K562 (cell line): ENCODE measurements around the gene METTL6. TPM values are rescaled to one million over a fixed set of nuclear protein-coding genes. Genes with fewer than 3 reads are reported as not detected.
A peak's percentile ranks its signal among the peaks of the same experiment; 100 is the strongest.

ENCODE experiments used
- ASH1L ChIP-seq: fragments of 450-650 bp; IDR thresholded peaks from 2 replicates; pipeline ENCODE4 v1.6.1; 2018; ENCODE audit warnings: borderline replicate concordance, mild to moderate bottlenecking, low read depth; ENCODE audit not compliant: partially characterized antibody
- ATF3 ChIP-seq, 2 experiments: fragments of 450-650 bp in 1 of 2; sonication (generic) in 1 of 2; formaldehyde crosslinking in 1 of 2; IDR thresholded peaks in 1 of 2; conservative IDR thresholded peaks in 1 of 2; 2 replicates each; pipeline versions ENCODE4 v1.6.1 to v1.8.1; 2016 to 2023; ENCODE audit warnings: mild to moderate bottlenecking in 2 of 2, moderate library complexity in 2 of 2, inconsistent platforms in 1 of 2, missing genetic modification reagents in 1 of 2
- CHD2 ChIP-seq: IDR thresholded peaks from 2 replicates; pipeline ENCODE4 v1.6.1; 2011; ENCODE audit warnings: low read depth, low read length
- CHD4 ChIP-seq: fragments of 200-600 bp; sonication (generic); IDR thresholded peaks from 3 replicates; pipeline ENCODE4 v1.6.1; 2012; ENCODE audit warnings: low read depth, mild to moderate bottlenecking, mixed read lengths, low read length, inconsistent platforms; ENCODE audit not compliant: insufficient read depth, insufficient replicate concordance, poor library complexity, severe bottlenecking
- CTBP1 ChIP-seq: fragments of 450-650 bp; IDR thresholded peaks from 2 replicates; pipeline ENCODE4 v1.6.1; 2016; ENCODE audit warnings: borderline replicate concordance
- GABPB1 ChIP-seq: sonication (generic); formaldehyde crosslinking; IDR thresholded peaks from 2 replicates; pipeline ENCODE4 v1.8.0; 2022; ENCODE audit warnings: mild to moderate bottlenecking, missing genetic modification reagents
- MEIS2 ChIP-seq: fragments of 450-650 bp; IDR thresholded peaks from 2 replicates; pipeline ENCODE4 v1.6.1; 2014; ENCODE audit warnings: mild to moderate bottlenecking; ENCODE audit not compliant: partially characterized antibody
- NFIC ChIP-seq: fragments of 450-650 bp; IDR thresholded peaks from 2 replicates; pipeline ENCODE4 v1.6.1; 2017; ENCODE audit warnings: mild to moderate bottlenecking, inconsistent platforms
- PHF21A ChIP-seq: fragments of 450-650 bp; IDR thresholded peaks from 2 replicates; pipeline ENCODE4 v1.6.1; 2017; ENCODE audit warnings: low read depth, borderline replicate concordance
- RCOR1 ChIP-seq, 2 experiments: IDR thresholded peaks; 2 replicates each; pipeline ENCODE4 v1.6.1; 2012; ENCODE audit warnings: low read depth in 2 of 2, low read length in 2 of 2, borderline replicate concordance in 1 of 2, improper control_type of control experiment in 1 of 2
- SMARCA5 ChIP-seq: fragments of 450-650 bp; IDR thresholded peaks from 2 replicates; pipeline ENCODE4 v1.6.1; 2016
- SRSF3 ChIP-seq: fragments of 200-400 bp; formaldehyde crosslinking; IDR thresholded peaks from 2 replicates; pipeline ENCODE4 v1.6.1; 2016; ENCODE audit warnings: mild to moderate bottlenecking, low read length, moderate library complexity; ENCODE audit not compliant: insufficient read depth
- TAF1 ChIP-seq: IDR thresholded peaks from 2 replicates; pipeline ENCODE4 v1.6.1; 2011; ENCODE audit warnings: mild to moderate bottlenecking, low read length, moderate library complexity; ENCODE audit not compliant: insufficient read depth, control insufficient read depth, severe bottlenecking; ENCODE audit errors: extremely low read depth
- TRIM28 ChIP-seq: fragments of 450-650 bp; IDR thresholded peaks from 2 replicates; pipeline ENCODE4 v1.6.1; 2017
- VEZF1 ChIP-seq: fragments of 200-800 bp; sonication (Bioruptor generic); IDR thresholded peaks from 2 replicates; pipeline ENCODE4 v1.6.1; 2017; ENCODE audit warnings: missing genetic modification characterization, missing compliant biosample characterization
- ZBTB12 ChIP-seq: fragments of 250-450 bp; sonication (Bioruptor Pico); IDR thresholded peaks from 2 replicates; pipeline ENCODE4 v1.4.0; 2020
- polyA plus RNA-seq, 8 experiments: library from polyadenylated mRNA; depleted of rRNA in 4 of 8; stranded (reverse) in 5 of 8; unstranded in 3 of 8; fragments of >200 nt; fragmentation: Nextera tagmentation in 2 of 8; fragmentation: Illumina TruSeq in 1 of 8; extraction: Ambion mirVana in 2 of 8; extraction: Trizol in 1 of 8; gene quantifications; 2 replicates each; pipeline versions ENCODE4 v1.2.1 to v1.2.3, GENCODE V29; 2011 to 2014; ENCODE audit warnings: inconsistent platforms in 1 of 8, missing spikeins in 1 of 8
- total RNA-seq, 7 experiments: library from RNA; depleted of rRNA in 6 of 7; stranded (reverse); fragments of >200 nt in 6 of 7; fragmentation: Illumina TruSeq in 2 of 7; extraction: Trizol in 2 of 7; gene quantifications; 2 replicates each; pipeline versions ENCODE4 v1.2.1 to v1.2.3, GENCODE V29; 2011 to 2021; ENCODE audit warnings: low replicate concordance in 1 of 7
- TF ChIP-seq, protein P1 (sequence below), 2 experiments: fragments of 450-650 bp; IDR thresholded peaks; 2 replicates each; pipeline ENCODE4 v1.6.1; 2018; ENCODE audit warnings: mild to moderate bottlenecking in 2 of 2, low read depth in 1 of 2; ENCODE audit not compliant: partially characterized antibody in 2 of 2
- TF ChIP-seq, protein P2 (sequence below): sonication (generic); formaldehyde crosslinking; IDR thresholded peaks from 2 replicates; pipeline ENCODE4 v1.9.0; 2022; ENCODE audit warnings: mild to moderate bottlenecking, missing genetic modification reagents
- TF ChIP-seq, protein P3 (sequence below): fragments of 250-450 bp; sonication (Bioruptor Pico); IDR thresholded peaks from 2 replicates; pipeline ENCODE4 v1.9.0; 2021; ENCODE audit warnings: mild to moderate bottlenecking

METTL6 gene
- total and polyA plus RNA-seq, 9 of the 15 experiments (the other 6 are each of a cell fraction or from before 2014, with no cell fraction given): 18.8 to 61.5 (median 33.9) TPM

DNA sequence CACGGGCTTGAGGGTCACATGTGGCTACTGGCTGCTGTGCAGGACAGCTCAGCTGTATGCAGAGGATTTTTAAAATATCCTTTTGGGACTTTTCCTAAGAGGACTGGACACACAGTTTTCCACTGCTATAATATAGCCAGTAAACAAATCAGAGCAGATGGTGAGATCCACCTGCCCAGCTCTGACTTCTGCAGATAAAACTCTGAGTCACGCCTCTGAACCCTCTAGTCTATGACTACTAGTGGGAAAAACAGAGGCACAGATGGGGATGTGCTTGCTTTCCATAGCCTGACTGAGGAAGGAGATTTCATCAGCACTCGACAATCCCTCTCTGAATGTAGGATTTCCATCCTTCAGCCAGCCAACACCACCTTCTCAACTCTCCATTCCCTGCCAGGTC is 49.0 kb upstream of the METTL6 start (continued):
- TF ChIP-seq, protein P1, sequence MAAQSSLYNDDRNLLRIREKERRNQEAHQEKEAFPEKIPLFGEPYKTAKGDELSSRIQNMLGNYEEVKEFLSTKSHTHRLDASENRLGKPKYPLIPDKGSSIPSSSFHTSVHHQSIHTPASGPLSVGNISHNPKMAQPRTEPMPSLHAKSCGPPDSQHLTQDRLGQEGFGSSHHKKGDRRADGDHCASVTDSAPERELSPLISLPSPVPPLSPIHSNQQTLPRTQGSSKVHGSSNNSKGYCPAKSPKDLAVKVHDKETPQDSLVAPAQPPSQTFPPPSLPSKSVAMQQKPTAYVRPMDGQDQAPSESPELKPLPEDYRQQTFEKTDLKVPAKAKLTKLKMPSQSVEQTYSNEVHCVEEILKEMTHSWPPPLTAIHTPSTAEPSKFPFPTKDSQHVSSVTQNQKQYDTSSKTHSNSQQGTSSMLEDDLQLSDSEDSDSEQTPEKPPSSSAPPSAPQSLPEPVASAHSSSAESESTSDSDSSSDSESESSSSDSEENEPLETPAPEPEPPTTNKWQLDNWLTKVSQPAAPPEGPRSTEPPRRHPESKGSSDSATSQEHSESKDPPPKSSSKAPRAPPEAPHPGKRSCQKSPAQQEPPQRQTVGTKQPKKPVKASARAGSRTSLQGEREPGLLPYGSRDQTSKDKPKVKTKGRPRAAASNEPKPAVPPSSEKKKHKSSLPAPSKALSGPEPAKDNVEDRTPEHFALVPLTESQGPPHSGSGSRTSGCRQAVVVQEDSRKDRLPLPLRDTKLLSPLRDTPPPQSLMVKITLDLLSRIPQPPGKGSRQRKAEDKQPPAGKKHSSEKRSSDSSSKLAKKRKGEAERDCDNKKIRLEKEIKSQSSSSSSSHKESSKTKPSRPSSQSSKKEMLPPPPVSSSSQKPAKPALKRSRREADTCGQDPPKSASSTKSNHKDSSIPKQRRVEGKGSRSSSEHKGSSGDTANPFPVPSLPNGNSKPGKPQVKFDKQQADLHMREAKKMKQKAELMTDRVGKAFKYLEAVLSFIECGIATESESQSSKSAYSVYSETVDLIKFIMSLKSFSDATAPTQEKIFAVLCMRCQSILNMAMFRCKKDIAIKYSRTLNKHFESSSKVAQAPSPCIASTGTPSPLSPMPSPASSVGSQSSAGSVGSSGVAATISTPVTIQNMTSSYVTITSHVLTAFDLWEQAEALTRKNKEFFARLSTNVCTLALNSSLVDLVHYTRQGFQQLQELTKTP (IDR thresholded peaks at IDR 0.05; ENCODE audit: low read depth in 1 of 2, partially characterized antibody in 2 of 2): no peak
- peak; percentile 64; the same call in 1 of the 2 replicates for TF ChIP-seq PHF21A
- TF ChIP-seq, protein P2, sequence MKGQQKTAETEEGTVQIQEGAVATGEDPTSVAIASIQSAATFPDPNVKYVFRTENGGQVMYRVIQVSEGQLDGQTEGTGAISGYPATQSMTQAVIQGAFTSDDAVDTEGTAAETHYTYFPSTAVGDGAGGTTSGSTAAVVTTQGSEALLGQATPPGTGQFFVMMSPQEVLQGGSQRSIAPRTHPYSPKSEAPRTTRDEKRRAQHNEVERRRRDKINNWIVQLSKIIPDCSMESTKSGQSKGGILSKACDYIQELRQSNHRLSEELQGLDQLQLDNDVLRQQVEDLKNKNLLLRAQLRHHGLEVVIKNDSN (CRISPR knock-in tag): no peak
- TF ChIP-seq ATF3 (IDR thresholded peaks at IDR 0.05): peak; percentile 41; the same call in 1 of the 2 replicates
- TF ChIP-seq ATF3 (CRISPR knock-in tag; conservative IDR thresholded peaks at IDR 0.05): no peak
- TF ChIP-seq CTBP1: 0 out of 2 replicates have a peak, but pooled peaks have one; percentile 32
- TF ChIP-seq MEIS2: no peak
- no peak for TF ChIP-seq VEZF1 (CRISPR knock-in tag)
- no peak for TF ChIP-seq CHD4
- TF ChIP-seq RCOR1 (IDR thresholded peaks at IDR 0.05; ENCODE audit: borderline replicate concordance in 1 of 2, low read depth in 2 of 2, low read length in 2 of 2): peak in 1 of 2 experiments; percentile 86; a peak in 2 of 4 replicates
- TF ChIP-seq SRSF3: no peak
- no peak for TF ChIP-seq TRIM28
- no peak for TF ChIP-seq NFIC
- TF ChIP-seq CHD2: no peak
- TF ChIP-seq TAF1: no peak
- TF ChIP-seq ASH1L: no peak
- TF ChIP-seq ZBTB12 (CRISPR knock-in tag): no peak
- TF ChIP-seq, protein P3, sequence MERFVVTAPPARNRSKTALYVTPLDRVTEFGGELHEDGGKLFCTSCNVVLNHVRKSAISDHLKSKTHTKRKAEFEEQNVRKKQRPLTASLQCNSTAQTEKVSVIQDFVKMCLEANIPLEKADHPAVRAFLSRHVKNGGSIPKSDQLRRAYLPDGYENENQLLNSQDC (CRISPR knock-in tag): no peak
- no peak for TF ChIP-seq SMARCA5
- no peak for TF ChIP-seq GABPB1
